ENCODE measurements around the gene STK32A.

The STK32A gene

GRCh38 chr5:147371290-147371689, 136.5 kb downstream of the STK32A start:
- H3K27ac ChIP-seq (ENCODE audit: low read depth, low read length), result no peak overlapping the region
- H3K36me3 ChIP-seq (ENCODE audit: control insufficient read depth, insufficient read depth, low read length), result no peaks in the 10 kb centered on the region
- H3K4me3 ChIP-seq (ENCODE audit: low read depth, low read length), result no peak overlapping the region
- peaks cover 14% of the 10 kb centered on the region; the same call in 1 of the 2 replicates for H3K4me1 ChIP-seq (ENCODE audit: control insufficient read depth, insufficient read depth, low read length)
- no peaks in the 10 kb centered on the region for H3K27me3 ChIP-seq (ENCODE audit: control insufficient read depth, insufficient read depth, low read length)
- no peak overlapping the region for H3K9ac ChIP-seq (ENCODE audit: low read length)
- no peaks in the 10 kb centered on the region for H3K9me3 ChIP-seq (ENCODE audit: control insufficient read depth, insufficient read depth, low read depth, low read length)

- Histone ChIP-seq H3K36me3 (ENCODE audit: control insufficient read depth, insufficient read depth, low read length) (no peaks in the 10 kb centered on the region), H3K4me3 (ENCODE audit: low read depth, low read length) (no peak overlapping the region), H3K27ac (ENCODE audit: low read depth, low read length) (no peak overlapping the region), H3K4me1 (ENCODE audit: control insufficient read depth, insufficient read depth, low read length) (peaks cover 13% of the 10 kb centered on the region; the same call in 1 of the 2 replicates), H3K9me3 (ENCODE audit: control insufficient read depth, insufficient read depth, low read depth, low read length) (no peaks in the 10 kb centered on the region), H3K9ac (ENCODE audit: low read length) (no peak overlapping the region), H3K27me3 (ENCODE audit: control insufficient read depth, insufficient read depth, low read length) (no peaks in the 10 kb centered on the region)
These were observed 137.4 kb downstream of the STK32A start for GRCh38 chr5:147372191-147372590.

- no peaks in the 10 kb centered on the region for H3K27me3 ChIP-seq (ENCODE audit: control insufficient read depth, insufficient read depth, low read length)
- peaks cover 2% of the 10 kb centered on the region; the same call in 1 of the 2 replicates for H3K4me1 ChIP-seq (ENCODE audit: control insufficient read depth, insufficient read depth, low read length)
- H3K9ac ChIP-seq (ENCODE audit: low read length), result no peak overlapping the region
- H3K4me3 ChIP-seq (ENCODE audit: low read depth, low read length), result no peak overlapping the region
- H3K27ac ChIP-seq (ENCODE audit: low read depth, low read length), result no peak overlapping the region
- peaks cover 3% of the 10 kb centered on the region for H3K9me3 ChIP-seq (ENCODE audit: control insufficient read depth, insufficient read depth, low read depth, low read length)
- H3K36me3 ChIP-seq (ENCODE audit: control insufficient read depth, insufficient read depth, low read length), result no peaks in the 10 kb centered on the region
These were observed 138.5 kb downstream of the STK32A start for GRCh38 chr5:147373328-147373727.

GRCh38 chr5:147375151-147375550, 140.3 kb downstream of the STK32A start:
- peaks cover 12% of the 10 kb centered on the region for H3K9me3 ChIP-seq (ENCODE audit: control insufficient read depth, insufficient read depth, low read depth, low read length)
- H3K36me3 ChIP-seq (ENCODE audit: control insufficient read depth, insufficient read depth, low read length), result no peaks in the 10 kb centered on the region
- no peaks in the 10 kb centered on the region for H3K27me3 ChIP-seq (ENCODE audit: control insufficient read depth, insufficient read depth, low read length)
- H3K9ac ChIP-seq (ENCODE audit: low read length), result no peak overlapping the region
- no peak overlapping the region for H3K27ac ChIP-seq (ENCODE audit: low read depth, low read length)
- no peaks in the 10 kb centered on the region for H3K4me1 ChIP-seq (ENCODE audit: control insufficient read depth, insufficient read depth, low read length)
- H3K4me3 ChIP-seq (ENCODE audit: low read depth, low read length), result no peak overlapping the region

- no peak overlapping the region for H3K9ac ChIP-seq (ENCODE audit: low read length)
- H3K36me3 ChIP-seq (ENCODE audit: control insufficient read depth, insufficient read depth, low read length), result no peaks in the 10 kb centered on the region
- H3K27me3 ChIP-seq (ENCODE audit: control insufficient read depth, insufficient read depth, low read length), result no peaks in the 10 kb centered on the region
- peaks cover 4% of the 10 kb centered on the region for H3K4me1 ChIP-seq (ENCODE audit: control insufficient read depth, insufficient read depth, low read length)
- H3K27ac ChIP-seq (ENCODE audit: low read depth, low read length), result no peak overlapping the region
- no peak overlapping the region for H3K4me3 ChIP-seq (ENCODE audit: low read depth, low read length)
- peaks cover 12% of the 10 kb centered on the region for H3K9me3 ChIP-seq (ENCODE audit: control insufficient read depth, insufficient read depth, low read depth, low read length)
These were observed 142.9 kb downstream of the STK32A start for GRCh38 chr5:147377682-147378081.

GRCh38 chr5:147381555-147381954, 146.7 kb downstream of the STK32A start:
- Histone ChIP-seq H3K4me1 (ENCODE audit: control insufficient read depth, insufficient read depth, low read length) (peaks cover 15% of the 10 kb centered on the region), H3K27me3 (ENCODE audit: control insufficient read depth, insufficient read depth, low read length) (no peaks in the 10 kb centered on the region), H3K36me3 (ENCODE audit: control insufficient read depth, insufficient read depth, low read length) (no peaks in the 10 kb centered on the region), H3K9me3 (ENCODE audit: control insufficient read depth, insufficient read depth, low read depth, low read length) (peaks cover 12% of the 10 kb centered on the region), H3K27ac (ENCODE audit: low read depth, low read length) (no peak overlapping the region), H3K4me3 (ENCODE audit: low read depth, low read length) (no peak overlapping the region), H3K9ac (ENCODE audit: low read length) (no peak overlapping the region)

- H3K4me1 ChIP-seq (ENCODE audit: control insufficient read depth, insufficient read depth, low read length), result peaks cover 15% of the 10 kb centered on the region
- H3K9ac ChIP-seq (ENCODE audit: low read length), result no peak overlapping the region
- H3K4me3 ChIP-seq (ENCODE audit: low read depth, low read length), result no peak overlapping the region; the same call in 1 of the 2 replicates
- no peak overlapping the region for H3K27ac ChIP-seq (ENCODE audit: low read depth, low read length)
- H3K9me3 ChIP-seq (ENCODE audit: control insufficient read depth, insufficient read depth, low read depth, low read length), result peaks cover 12% of the 10 kb centered on the region
- no peaks in the 10 kb centered on the region for H3K27me3 ChIP-seq (ENCODE audit: control insufficient read depth, insufficient read depth, low read length)
- no peaks in the 10 kb centered on the region for H3K36me3 ChIP-seq (ENCODE audit: control insufficient read depth, insufficient read depth, low read length)
These were observed 147.9 kb downstream of the STK32A start for GRCh38 chr5:147382776-147383175.

- Histone ChIP-seq H3K27me3 (ENCODE audit: control insufficient read depth, insufficient read depth, low read length) (no peaks in the 10 kb centered on the region), H3K36me3 (ENCODE audit: control insufficient read depth, insufficient read depth, low read length) (no peaks in the 10 kb centered on the region), H3K4me1 (ENCODE audit: control insufficient read depth, insufficient read depth, low read length) (peaks cover 27% of the 10 kb centered on the region), H3K27ac (ENCODE audit: low read depth, low read length) (no peak overlapping the region), H3K9me3 (ENCODE audit: control insufficient read depth, insufficient read depth, low read depth, low read length) (peaks cover 1% of the 10 kb centered on the region; the same call in 1 of the 2 replicates), H3K4me3 (ENCODE audit: low read depth, low read length) (no peak overlapping the region), H3K9ac (ENCODE audit: low read length) (no peak overlapping the region)
These were observed 149.7 kb downstream of the STK32A start for GRCh38 chr5:147384346-147385193.

- Histone ChIP-seq H3K9me3 (ENCODE audit: control insufficient read depth, insufficient read depth, low read depth, low read length) (no peaks in the 10 kb centered on the region), H3K4me1 (ENCODE audit: control insufficient read depth, insufficient read depth, low read length) (peaks cover 27% of the 10 kb centered on the region), H3K9ac (ENCODE audit: low read length) (no peak overlapping the region), H3K36me3 (ENCODE audit: control insufficient read depth, insufficient read depth, low read length) (peaks cover 10% of the 10 kb centered on the region; the same call in 1 of the 2 replicates), H3K27me3 (ENCODE audit: control insufficient read depth, insufficient read depth, low read length) (no peaks in the 10 kb centered on the region), H3K4me3 (ENCODE audit: low read depth, low read length) (no peak overlapping the region), H3K27ac (ENCODE audit: low read depth, low read length) (no peak overlapping the region)
These were observed 152.3 kb downstream of the STK32A start for GRCh38 chr5:147387109-147387508.

GRCh38 chr5:147388184-147389108, 153.6 kb downstream of the STK32A start:
- Histone ChIP-seq H3K9ac (ENCODE audit: low read length) (no peak overlapping the region), H3K27ac (ENCODE audit: low read depth, low read length) (no peak overlapping the region), H3K9me3 (ENCODE audit: control insufficient read depth, insufficient read depth, low read depth, low read length) (no peaks in the 10 kb centered on the region), H3K36me3 (ENCODE audit: control insufficient read depth, insufficient read depth, low read length) (peaks cover 23% of the 10 kb centered on the region), H3K4me3 (ENCODE audit: low read depth, low read length) (no peak overlapping the region), H3K27me3 (ENCODE audit: control insufficient read depth, insufficient read depth, low read length) (no peaks in the 10 kb centered on the region), H3K4me1 (ENCODE audit: control insufficient read depth, insufficient read depth, low read length) (peaks cover 18% of the 10 kb centered on the region)
